Vein endothelial cell (primary cell): ENCODE results near the gene AMPH. TPM values are rescaled to one million over a fixed set of nuclear protein-coding genes. Genes with fewer than 3 reads are reported as not detected.

Source experiments
- small RNA-seq: library from RNA; depleted of rRNA; stranded (forward); fragments of <200 nt; gene quantifications from one replicate; pipeline ENCODE3, GENCODE V24; 2012
- total RNA-seq: library from RNA; depleted of rRNA; stranded (reverse); fragments of >200 nt; gene quantifications from 2 replicates; pipeline ENCODE4 v1.2.3, GENCODE V29; 2012

The AMPH gene
- total RNA-seq: 0.10 TPM in 1 of 2 replicates, not detected in the other

DNA sequence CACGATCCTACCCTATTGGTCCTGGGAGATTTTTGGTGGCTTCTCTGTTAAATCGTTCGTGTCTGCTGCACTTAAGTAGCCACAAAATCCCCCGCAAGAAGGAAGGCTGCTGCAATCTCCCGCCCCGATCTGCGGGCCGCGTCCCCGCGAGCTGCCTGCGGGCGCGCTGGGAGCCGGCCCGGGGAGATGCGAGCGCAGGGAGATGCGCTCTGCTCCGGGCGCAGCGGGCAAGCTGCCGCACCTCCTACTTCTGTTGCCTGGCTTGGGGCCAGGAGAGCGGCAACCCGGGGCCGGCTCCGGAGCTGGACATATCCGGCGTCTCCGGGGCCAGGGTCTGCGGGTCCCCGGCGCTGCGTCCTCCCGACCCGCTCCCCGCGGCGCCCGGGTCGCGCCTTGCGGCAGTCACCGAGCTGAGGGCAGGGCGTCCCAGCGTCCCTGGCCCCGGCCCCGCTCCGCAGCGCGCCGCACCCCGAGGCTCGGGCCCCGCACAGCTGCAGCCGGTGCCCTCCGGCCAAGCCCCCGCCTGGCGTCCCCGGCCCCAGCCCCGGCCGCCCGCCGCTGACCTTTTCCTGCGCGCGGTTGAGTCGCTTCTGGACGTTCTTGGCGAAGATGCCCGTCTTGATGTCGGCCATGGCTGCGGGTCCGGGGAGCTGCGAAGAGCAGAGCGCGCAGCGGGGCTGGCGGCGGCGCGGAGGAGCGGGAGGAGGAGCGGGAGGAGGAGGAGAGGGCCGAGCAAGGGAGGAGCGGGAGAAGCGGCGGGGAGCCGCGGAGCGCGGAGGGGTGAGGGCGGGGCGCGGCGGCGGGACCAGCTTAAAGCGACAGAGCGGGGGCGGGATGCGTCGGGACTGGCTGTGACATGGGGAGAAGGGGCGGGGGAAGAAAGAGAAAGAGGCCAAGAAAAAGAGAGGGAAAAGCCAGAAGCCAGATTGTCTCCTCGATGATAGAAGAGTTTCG is at the start of gene AMPH:
Gene AMPH (minus strand): TSS at position 654 of the 954 bp plus-strand sequence. CDS start 22 bp downstream, at position 632.

Small RNA genes lying within 50 kb of the gene (small RNA-seq; reads per million reads assigned to genes)
- gene RN7SL83P (not detected), gene TRGV6 (not detected)
